HG03571 (cell line): ENCODE measurements around the gene RCE1.
"Not testable (repeated sequence)": the region's sequence is repeated elsewhere in the genome, so short reads cannot be mapped to it uniquely, and the experiment has no call there.

Experiments used
- ATAC-seq: cut with Tn5 transposase; IDR thresholded peaks from one replicate; pipeline ENCODE4 v1.9.1; 2021; ENCODE audit not compliant: unreplicated experiment

The RCE1 gene

DNA sequence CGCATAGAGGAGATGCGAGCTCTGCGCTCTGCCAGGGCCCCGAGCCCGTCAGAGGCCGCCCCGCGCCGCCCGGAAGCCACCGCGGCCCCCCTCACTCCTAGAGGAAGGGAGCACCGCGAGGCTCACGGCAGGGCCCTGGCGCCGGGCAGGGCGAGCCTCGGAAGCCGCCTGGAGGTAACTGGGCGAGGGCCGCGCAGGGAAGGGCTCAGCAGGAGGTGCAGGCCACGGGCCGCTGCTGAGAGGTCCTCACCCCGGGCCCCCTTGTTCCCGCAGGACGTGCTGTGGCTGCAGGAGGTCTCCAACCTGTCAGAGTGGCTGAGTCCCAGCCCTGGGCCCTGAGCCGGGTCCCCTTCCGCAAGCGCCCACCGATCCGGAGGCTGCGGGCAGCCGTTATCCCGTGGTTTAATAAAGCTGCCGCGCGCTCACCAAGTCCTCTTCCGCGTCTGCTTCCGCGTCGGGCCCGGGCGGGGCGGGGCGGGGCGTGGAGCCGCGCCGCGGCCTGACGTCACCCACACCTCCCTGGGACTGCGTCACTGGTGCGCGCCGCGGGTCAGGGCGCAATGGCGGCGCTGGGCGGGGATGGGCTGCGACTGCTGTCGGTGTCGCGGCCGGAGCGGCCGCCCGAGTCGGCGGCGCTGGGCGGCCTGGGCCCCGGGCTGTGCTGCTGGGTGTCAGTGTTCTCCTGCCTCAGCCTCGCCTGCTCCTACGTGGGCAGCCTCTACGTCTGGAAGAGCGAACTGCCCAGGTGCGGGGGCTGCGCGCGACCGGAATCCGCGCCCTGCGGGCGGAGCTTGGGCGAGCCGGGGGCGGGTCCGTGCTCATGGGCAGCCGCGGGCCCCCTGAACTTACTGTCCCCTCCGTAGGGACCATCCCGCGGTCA is at the start of gene RCE1:
TSS of gene RCE1 (plus strand) at position 546 of the 880 bp plus-strand sequence. CDS start at position 561, 15 bp downstream.
- ATAC-seq = peak; percentile 54

DNA sequence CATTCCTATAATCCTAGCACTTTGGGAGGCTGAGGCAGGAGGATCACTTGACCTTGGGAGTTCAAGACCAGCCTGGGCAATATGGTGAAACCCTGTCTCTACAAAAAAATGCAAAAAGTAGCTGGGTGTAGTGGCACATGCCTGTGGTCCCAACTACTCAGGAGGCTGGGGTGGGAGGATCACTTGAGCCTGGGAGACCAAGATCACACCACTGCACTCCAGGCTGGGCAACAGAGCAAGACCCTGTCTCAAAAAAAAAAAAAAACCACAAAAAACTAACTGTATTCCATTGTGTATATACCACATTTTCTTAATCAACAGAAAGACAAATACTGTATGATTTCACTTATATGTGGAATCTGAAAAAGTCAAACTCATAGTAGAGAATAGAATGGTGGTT is 43.4 kb upstream of the RCE1 start:
- not testable (repeated sequence) for ATAC-seq

GRCh38 chr11:66800720-66801428 is 42.4 kb upstream of the RCE1 start:
- no peak for ATAC-seq

- ATAC-seq = no peak
These were observed 33.6 kb upstream of the RCE1 start for GRCh38 chr11:66809592-66809991.

DNA sequence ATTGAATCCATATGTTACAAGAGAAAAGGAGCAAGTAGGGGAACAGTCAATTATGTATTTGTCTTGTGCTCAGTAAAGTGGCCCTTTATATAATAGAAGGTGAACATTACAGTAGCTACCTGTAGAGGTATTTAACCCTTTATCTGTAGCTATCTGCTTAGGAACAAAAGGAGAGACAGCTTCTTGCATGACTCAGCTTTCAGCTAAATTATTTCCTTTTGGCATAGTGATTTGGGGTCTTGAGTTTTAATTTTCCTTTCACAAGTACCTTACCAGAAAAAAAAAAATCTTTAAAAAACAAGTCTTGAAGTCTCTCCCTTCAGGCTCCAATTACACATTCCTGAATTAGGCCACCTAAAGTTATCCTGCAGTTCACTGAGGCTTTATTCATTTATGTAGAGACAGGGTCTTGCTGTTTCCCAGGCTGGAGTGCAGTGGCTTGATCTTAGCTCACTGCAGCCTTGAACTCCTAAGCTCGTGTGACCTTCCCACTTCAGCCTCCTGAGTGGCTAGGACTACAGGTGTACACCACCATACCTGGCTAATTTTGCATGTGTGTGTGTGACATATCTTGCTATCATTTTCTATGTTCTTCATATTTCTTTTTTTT is 32.6 kb upstream of the RCE1 start:
- ATAC-seq = no peak

GRCh38 chr11:66814678-66815077 is 28.6 kb upstream of the RCE1 start:
- no peak for ATAC-seq

GRCh38 chr11:66815646-66816045 is 27.6 kb upstream of the RCE1 start:
- ATAC-seq = no peak

- no peak for ATAC-seq
These were observed 24.8 kb upstream of the RCE1 start for GRCh38 chr11:66818231-66818955.

- ATAC-seq = no peak
These were observed 22.9 kb upstream of the RCE1 start for GRCh38 chr11:66820381-66820780.

GRCh38 chr11:66820901-66821300 is 22.3 kb upstream of the RCE1 start:
- no peak for ATAC-seq

GRCh38 chr11:66823700-66824099 is 19.5 kb upstream of the RCE1 start:
- no peak for ATAC-seq

GRCh38 chr11:66824573-66824972 is 18.7 kb upstream of the RCE1 start:
- not testable (repeated sequence) for ATAC-seq

GRCh38 chr11:66834539-66834845 is 8.7 kb upstream of the RCE1 start:
- no peak for ATAC-seq

DNA sequence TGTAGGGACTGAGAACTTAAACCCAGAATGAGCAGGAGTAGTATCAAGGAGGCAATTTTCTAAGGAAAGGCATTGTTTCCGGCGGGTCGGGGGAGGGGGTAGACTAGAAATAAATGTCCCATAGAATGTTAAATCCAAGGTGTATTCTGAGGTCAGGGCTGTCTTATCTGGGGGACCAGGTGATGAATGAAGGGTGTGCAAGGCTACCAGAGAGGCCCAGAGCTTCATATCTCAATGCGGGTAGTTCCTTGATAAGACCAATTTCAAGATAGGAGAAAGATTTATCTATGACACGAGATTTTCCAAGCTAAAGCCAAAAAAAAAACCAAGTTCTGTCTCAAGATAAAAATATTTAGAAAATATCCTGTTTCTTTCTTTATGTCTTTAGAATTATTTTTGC is 8.3 kb upstream of the RCE1 start:
- no peak for ATAC-seq

DNA sequence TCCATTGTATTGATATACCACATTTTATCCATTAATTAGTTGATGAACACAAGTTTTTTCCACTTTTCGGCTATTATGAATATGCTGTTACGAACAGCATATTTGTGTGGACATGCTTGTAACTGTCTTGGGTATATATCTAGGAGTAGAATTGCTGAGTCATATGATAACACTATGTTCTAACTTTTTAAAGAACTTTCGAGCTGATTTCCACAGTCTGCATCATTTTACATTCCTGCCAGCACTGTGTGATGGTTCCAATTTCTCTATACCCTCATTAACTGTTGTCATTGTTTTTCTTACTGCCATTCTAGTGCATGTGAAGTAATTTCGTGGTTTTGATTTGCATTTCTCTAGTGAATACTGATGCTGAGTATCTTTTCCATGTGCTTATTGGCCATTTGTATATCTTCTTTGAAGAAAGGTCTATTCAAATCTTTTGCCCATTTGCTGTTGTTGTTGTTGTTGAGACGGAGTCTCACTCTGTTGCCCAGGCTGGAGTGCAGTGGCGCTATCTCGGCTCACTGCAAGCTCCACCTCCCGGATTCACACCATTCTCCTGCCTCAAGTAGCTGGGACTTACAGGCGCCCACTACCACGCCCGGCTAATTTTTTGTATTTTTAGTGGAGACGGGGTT is 7.4 kb upstream of the RCE1 start:
- ATAC-seq = no peak

DNA sequence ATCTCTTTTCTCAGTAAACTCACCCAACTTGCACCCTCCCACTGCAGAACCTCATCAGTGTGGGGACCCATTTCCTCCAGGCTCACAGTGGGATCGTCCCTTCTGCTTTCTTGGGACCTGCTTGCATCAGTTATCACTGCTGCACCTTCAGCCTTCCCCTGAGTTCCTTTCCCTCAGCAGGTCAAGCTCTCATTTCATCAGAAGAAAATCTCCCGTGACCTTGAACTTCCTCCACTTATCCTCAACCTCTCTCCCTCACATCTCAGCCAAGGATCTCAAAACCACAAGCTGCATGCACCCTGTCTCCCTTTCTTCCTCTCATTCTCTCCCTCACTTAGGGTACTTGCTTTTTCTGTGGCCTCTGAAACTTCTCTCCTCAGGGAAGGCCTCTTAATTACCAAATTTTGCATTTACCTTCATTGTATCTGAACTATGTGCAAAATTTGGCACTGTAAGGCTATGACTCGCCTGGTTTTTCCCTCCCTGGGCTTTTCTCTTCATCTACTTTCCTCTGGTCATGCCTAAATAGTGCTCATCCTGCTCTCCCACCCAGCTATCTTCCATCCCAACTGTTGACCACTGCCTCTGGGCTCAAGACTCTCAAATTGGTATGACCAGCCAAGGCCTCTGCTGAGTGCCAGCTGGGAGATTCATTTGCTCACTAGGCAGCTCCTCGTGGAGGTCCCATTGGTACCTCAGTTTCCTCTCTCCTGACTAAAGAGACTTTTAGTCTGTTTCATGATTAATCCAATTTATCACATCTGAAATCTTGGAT is 2.7 kb upstream of the RCE1 start:
- no peak for ATAC-seq

GRCh38 chr11:66841861-66842260 is 1.4 kb upstream of the RCE1 start:
- ATAC-seq = no peak

- ATAC-seq = no peak
These were observed 743 bp upstream of the RCE1 start for GRCh38 chr11:66842501-66842895.

- no peak for ATAC-seq
These were observed 695 bp downstream of the RCE1 start for GRCh38 chr11:66843776-66844495.
